ENCODE measurements around the gene TMED10.

The TMED10 gene

DNA sequence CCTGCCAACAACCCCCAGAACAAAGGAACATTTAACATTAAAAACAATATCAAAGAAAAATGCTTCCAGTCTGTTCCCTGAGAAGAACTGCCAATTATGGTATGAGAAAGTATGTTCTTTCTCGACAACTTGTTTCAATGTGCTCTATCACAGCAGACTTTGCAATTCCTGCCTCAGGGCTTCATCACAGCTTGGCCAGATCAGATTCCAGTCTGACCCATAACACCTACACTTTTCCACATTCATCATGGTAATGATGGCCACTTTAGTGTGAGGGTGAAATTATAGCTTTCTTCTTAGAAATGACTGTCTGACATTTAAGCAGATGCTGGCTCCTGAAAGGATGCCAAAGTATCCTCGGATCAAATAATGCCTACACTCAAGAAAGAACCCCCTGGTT lies 66.5 kb downstream of the TMED10 start:
- Histone ChIP-seq H3K4me3 (ENCODE audit: low read depth, low read length) (no peak overlapping the region), H3K36me3 (ENCODE audit: control insufficient read depth, insufficient read depth, low read length) (peaks cover 88% of the 10 kb centered on the region), H3K27ac (ENCODE audit: low read depth, low read length) (no peak overlapping the region), H3K9me3 (ENCODE audit: control insufficient read depth, insufficient read depth, low read depth, low read length) (no peaks in the 10 kb centered on the region), H3K27me3 (ENCODE audit: control insufficient read depth, insufficient read depth, low read length) (no peaks in the 10 kb centered on the region), H3K4me1 (ENCODE audit: control insufficient read depth, insufficient read depth, low read length) (no peaks in the 10 kb centered on the region), H3K9ac (ENCODE audit: low read length) (no peak overlapping the region)

DNA sequence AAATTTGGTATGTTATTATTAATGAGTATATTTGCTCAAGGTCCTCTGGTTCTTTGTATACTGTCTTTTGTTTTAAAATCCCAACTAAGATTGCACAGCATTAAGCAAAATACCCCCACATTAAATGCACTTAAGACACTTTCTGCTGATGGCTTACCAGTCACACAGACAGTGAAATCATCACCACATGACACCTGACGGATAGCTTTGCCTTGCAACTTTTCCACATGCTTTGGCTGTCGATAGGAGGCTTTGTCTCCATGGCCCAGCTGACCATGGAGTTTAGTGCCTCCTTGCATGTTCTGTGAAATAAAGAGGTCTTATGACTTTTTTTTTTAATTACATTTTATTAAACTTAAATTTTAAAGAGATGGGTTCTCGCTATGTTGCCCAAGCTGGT lies 69.2 kb downstream of the TMED10 start:
- Histone ChIP-seq H3K4me3 (ENCODE audit: low read depth, low read length) (no peak overlapping the region), H3K9ac (ENCODE audit: low read length) (no peak overlapping the region), H3K27me3 (ENCODE audit: control insufficient read depth, insufficient read depth, low read length) (no peaks in the 10 kb centered on the region), H3K9me3 (ENCODE audit: control insufficient read depth, insufficient read depth, low read depth, low read length) (no peaks in the 10 kb centered on the region), H3K4me1 (ENCODE audit: control insufficient read depth, insufficient read depth, low read length) (no peaks in the 10 kb centered on the region), H3K27ac (ENCODE audit: low read depth, low read length) (no peak overlapping the region), H3K36me3 (ENCODE audit: control insufficient read depth, insufficient read depth, low read length) (peaks cover 77% of the 10 kb centered on the region)

DNA sequence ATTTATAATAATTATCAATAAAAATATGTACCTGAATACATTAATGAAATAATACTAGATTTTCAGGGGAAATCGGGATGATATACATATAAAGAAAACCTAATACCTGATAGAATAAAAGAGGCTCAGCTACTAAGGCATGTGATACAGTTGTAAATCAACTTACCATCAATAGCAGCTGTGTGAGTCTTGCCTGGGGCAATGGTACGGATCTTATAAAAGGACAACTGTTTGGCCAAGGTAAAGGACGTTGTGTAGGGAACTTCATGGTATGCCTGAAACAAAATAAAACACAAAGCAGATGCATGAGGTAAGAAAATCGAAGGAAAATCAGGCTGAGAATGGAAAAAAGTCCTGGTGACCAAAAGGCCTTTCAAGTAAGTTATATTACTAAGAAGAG lies 74.9 kb downstream of the TMED10 start:
- no peaks in the 10 kb centered on the region for H3K9me3 ChIP-seq (ENCODE audit: control insufficient read depth, insufficient read depth, low read depth, low read length)
- H3K36me3 ChIP-seq (ENCODE audit: control insufficient read depth, insufficient read depth, low read length), result peaks cover 76% of the 10 kb centered on the region
- H3K27me3 ChIP-seq (ENCODE audit: control insufficient read depth, insufficient read depth, low read length), result no peaks in the 10 kb centered on the region
- no peak overlapping the region for H3K4me3 ChIP-seq (ENCODE audit: low read depth, low read length)
- H3K27ac ChIP-seq (ENCODE audit: low read depth, low read length), result no peak overlapping the region
- no peak overlapping the region for H3K9ac ChIP-seq (ENCODE audit: low read length)
- no peaks in the 10 kb centered on the region for H3K4me1 ChIP-seq (ENCODE audit: control insufficient read depth, insufficient read depth, low read length)

DNA sequence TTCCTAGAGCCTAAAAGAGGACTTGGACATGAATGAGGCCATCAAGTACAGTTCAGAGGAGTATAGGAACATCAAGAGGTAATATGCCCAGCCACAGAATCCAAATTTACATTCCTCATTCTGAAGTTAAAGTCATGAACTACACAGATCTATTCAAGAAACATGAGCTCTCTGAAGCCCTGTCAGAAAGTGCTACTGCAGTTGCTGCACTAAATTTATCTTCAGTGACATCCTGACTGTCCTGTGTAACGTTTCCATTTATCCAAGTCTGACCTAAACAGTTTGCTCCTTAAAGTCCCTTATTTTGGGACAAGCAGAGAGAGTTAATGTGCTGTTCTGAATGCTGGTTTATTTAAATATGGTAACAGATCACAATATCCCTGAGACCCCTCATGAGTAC lies 77.7 kb downstream of the TMED10 start:
- H3K9me3 ChIP-seq (ENCODE audit: control insufficient read depth, insufficient read depth, low read depth, low read length), result no peaks in the 10 kb centered on the region
- no peaks in the 10 kb centered on the region for H3K4me1 ChIP-seq (ENCODE audit: control insufficient read depth, insufficient read depth, low read length)
- H3K36me3 ChIP-seq (ENCODE audit: control insufficient read depth, insufficient read depth, low read length), result peaks cover 83% of the 10 kb centered on the region
- no peaks in the 10 kb centered on the region for H3K27me3 ChIP-seq (ENCODE audit: control insufficient read depth, insufficient read depth, low read length)
- H3K9ac ChIP-seq (ENCODE audit: low read length), result no peak overlapping the region
- no peak overlapping the region for H3K4me3 ChIP-seq (ENCODE audit: low read depth, low read length)
- H3K27ac ChIP-seq (ENCODE audit: low read depth, low read length), result no peak overlapping the region

DNA sequence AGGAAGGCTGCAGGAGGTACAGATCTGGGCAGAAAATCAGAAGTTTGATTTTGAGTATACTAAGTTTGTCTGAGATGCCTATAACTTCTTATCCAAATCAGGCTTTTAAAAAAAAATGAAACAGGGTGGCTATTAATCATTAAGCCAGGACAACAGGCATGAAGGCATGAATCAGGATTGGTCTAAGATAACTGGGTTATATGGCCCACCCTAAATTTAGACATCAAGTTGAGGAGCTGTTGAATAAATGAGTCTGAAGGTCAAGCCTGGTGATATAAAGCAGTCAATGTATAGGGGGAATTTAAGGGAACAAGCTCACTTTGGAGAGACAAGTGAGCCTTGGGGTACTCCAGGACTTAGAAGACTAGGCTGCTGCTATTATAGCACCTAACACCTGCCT lies 78.2 kb downstream of the TMED10 start:
- H3K9ac ChIP-seq (ENCODE audit: low read length), result no peak overlapping the region
- H3K4me3 ChIP-seq (ENCODE audit: low read depth, low read length), result no peak overlapping the region
- H3K4me1 ChIP-seq (ENCODE audit: control insufficient read depth, insufficient read depth, low read length), result no peaks in the 10 kb centered on the region
- H3K27ac ChIP-seq (ENCODE audit: low read depth, low read length), result no peak overlapping the region
- no peaks in the 10 kb centered on the region for H3K9me3 ChIP-seq (ENCODE audit: control insufficient read depth, insufficient read depth, low read depth, low read length)
- H3K27me3 ChIP-seq (ENCODE audit: control insufficient read depth, insufficient read depth, low read length), result no peaks in the 10 kb centered on the region
- H3K36me3 ChIP-seq (ENCODE audit: control insufficient read depth, insufficient read depth, low read length), result peaks cover 80% of the 10 kb centered on the region

DNA sequence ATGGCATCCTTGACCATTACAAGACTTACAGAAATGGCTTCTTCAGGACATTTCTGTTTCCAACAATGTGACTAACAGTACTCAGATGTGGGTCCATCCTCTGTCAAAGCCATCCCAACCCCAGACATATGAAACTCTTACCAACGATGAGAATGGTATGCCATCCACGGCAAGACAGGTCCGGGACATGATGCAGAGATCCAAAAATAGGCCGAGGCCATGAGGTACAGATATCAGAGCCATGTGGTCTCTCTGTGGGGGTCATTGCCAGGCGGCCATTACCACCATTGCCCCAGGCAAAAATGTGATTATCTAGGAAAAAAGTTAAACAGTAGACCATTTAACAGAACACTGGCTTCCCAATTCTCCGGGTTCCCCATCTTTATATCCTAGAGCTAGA lies 79.5 kb downstream of the TMED10 start:
- Histone ChIP-seq H3K4me3 (ENCODE audit: low read depth, low read length) (no peak overlapping the region), H3K9ac (ENCODE audit: low read length) (no peak overlapping the region), H3K4me1 (ENCODE audit: control insufficient read depth, insufficient read depth, low read length) (peaks cover 4% of the 10 kb centered on the region; the same call in 1 of the 2 replicates), H3K9me3 (ENCODE audit: control insufficient read depth, insufficient read depth, low read depth, low read length) (no peaks in the 10 kb centered on the region), H3K27ac (ENCODE audit: low read depth, low read length) (no peak overlapping the region), H3K36me3 (ENCODE audit: control insufficient read depth, insufficient read depth, low read length) (peaks cover 73% of the 10 kb centered on the region), H3K27me3 (ENCODE audit: control insufficient read depth, insufficient read depth, low read length) (no peaks in the 10 kb centered on the region)

DNA sequence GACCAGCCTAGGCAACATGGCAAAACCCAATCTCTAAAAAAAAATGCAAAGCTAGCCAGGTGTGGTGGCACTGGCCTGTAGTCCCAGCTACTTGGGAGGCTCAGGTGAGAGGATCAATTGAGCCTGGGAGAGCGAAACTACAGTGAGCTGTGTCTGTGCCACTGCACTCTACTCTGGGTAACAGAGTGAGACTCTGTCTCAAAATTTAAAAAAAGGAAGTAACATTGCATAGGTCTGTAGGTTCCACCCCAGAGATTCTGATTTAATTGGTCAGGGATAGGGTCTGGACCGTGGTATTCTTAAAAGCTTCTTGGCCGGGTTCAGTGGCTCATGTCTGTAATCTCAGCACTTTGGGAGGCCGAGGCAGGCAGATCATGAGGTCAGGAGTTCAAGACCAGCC lies 80.7 kb downstream of the TMED10 start:
- H3K4me1 ChIP-seq (ENCODE audit: control insufficient read depth, insufficient read depth, low read length), result peaks cover 4% of the 10 kb centered on the region; the same call in 1 of the 2 replicates
- no peak overlapping the region for H3K27ac ChIP-seq (ENCODE audit: low read depth, low read length)
- peaks cover 71% of the 10 kb centered on the region for H3K36me3 ChIP-seq (ENCODE audit: control insufficient read depth, insufficient read depth, low read length)
- no peaks in the 10 kb centered on the region for H3K27me3 ChIP-seq (ENCODE audit: control insufficient read depth, insufficient read depth, low read length)
- H3K9me3 ChIP-seq (ENCODE audit: control insufficient read depth, insufficient read depth, low read depth, low read length), result no peaks in the 10 kb centered on the region
- no peak overlapping the region for H3K4me3 ChIP-seq (ENCODE audit: low read depth, low read length)
- no peak overlapping the region for H3K9ac ChIP-seq (ENCODE audit: low read length)

DNA sequence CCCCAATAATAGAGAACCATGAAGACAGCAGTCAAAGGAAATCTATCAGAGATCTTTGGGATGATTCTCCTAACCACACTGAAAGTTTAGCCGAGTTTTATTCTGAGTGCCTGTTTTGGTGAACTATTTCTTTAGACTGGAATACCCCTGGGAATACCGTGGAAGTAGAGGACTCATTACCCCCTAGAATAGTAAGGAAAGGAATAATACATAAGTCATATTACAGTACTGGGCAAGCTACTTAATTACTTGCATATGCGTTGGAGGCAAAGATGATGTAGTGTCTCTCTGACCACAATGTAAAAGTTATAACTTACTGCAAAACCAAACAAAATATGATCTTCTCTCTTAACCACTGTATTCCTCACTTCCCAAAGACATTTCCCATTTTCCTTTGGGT lies 81.5 kb downstream of the TMED10 start:
- no peaks in the 10 kb centered on the region for H3K9me3 ChIP-seq (ENCODE audit: control insufficient read depth, insufficient read depth, low read depth, low read length)
- H3K27me3 ChIP-seq (ENCODE audit: control insufficient read depth, insufficient read depth, low read length), result no peaks in the 10 kb centered on the region
- no peak overlapping the region for H3K4me3 ChIP-seq (ENCODE audit: low read depth, low read length)
- peaks cover 70% of the 10 kb centered on the region for H3K36me3 ChIP-seq (ENCODE audit: control insufficient read depth, insufficient read depth, low read length)
- no peak overlapping the region for H3K9ac ChIP-seq (ENCODE audit: low read length)
- no peak overlapping the region for H3K27ac ChIP-seq (ENCODE audit: low read depth, low read length)
- H3K4me1 ChIP-seq (ENCODE audit: control insufficient read depth, insufficient read depth, low read length), result peaks cover 4% of the 10 kb centered on the region; the same call in 1 of the 2 replicates

DNA sequence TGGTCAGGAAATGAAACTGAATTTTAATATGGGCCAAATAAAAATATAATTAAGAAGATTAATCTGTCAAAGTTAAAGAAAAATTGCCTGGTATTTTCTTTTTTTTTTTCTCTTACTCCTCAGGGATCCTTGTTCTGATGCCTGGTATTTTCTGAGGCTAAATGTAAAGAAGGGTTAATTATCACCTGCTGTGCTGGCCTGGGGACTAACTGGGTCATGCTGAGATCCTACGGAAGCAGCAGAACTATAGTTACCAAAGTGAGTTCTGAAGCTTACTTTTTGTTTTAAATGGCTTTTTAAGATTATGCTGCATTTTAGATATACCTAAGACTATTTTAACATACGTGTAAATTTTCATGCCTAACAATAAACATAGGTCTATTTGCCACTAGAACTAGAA lies 83.7 kb downstream of the TMED10 start:
- no peaks in the 10 kb centered on the region for H3K27me3 ChIP-seq (ENCODE audit: control insufficient read depth, insufficient read depth, low read length)
- H3K4me1 ChIP-seq (ENCODE audit: control insufficient read depth, insufficient read depth, low read length), result peaks cover 4% of the 10 kb centered on the region; the same call in 1 of the 2 replicates
- H3K36me3 ChIP-seq (ENCODE audit: control insufficient read depth, insufficient read depth, low read length), result peaks cover 64% of the 10 kb centered on the region
- no peak overlapping the region for H3K27ac ChIP-seq (ENCODE audit: low read depth, low read length)
- no peaks in the 10 kb centered on the region for H3K9me3 ChIP-seq (ENCODE audit: control insufficient read depth, insufficient read depth, low read depth, low read length)
- H3K4me3 ChIP-seq (ENCODE audit: low read depth, low read length), result no peak overlapping the region
- no peak overlapping the region for H3K9ac ChIP-seq (ENCODE audit: low read length)

DNA sequence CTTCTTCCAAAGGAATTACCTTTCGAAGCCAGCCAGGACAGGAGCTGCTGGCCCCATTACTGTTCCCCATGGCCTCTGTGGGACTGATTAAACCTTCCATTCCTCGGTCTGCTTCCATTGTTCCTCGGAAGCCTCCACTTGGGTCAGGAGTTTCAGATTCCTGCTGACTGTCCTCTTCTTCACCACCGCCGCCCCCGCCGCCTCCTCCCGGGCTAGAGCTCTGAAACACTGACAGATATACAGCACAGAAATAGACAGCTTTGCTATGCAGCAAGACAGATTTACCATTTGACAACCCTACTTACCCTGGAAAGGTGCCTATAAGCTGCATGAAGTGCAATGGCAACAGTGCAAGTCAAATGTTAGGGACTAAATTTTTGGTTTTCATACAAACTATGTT lies 85.2 kb downstream of the TMED10 start:
- no peak overlapping the region for H3K4me3 ChIP-seq (ENCODE audit: low read depth, low read length)
- peaks cover 64% of the 10 kb centered on the region for H3K36me3 ChIP-seq (ENCODE audit: control insufficient read depth, insufficient read depth, low read length)
- no peak overlapping the region for H3K27ac ChIP-seq (ENCODE audit: low read depth, low read length)
- H3K27me3 ChIP-seq (ENCODE audit: control insufficient read depth, insufficient read depth, low read length), result no peaks in the 10 kb centered on the region
- H3K9ac ChIP-seq (ENCODE audit: low read length), result no peak overlapping the region
- no peaks in the 10 kb centered on the region for H3K9me3 ChIP-seq (ENCODE audit: control insufficient read depth, insufficient read depth, low read depth, low read length)
- H3K4me1 ChIP-seq (ENCODE audit: control insufficient read depth, insufficient read depth, low read length), result peaks cover 4% of the 10 kb centered on the region; the same call in 1 of the 2 replicates

DNA sequence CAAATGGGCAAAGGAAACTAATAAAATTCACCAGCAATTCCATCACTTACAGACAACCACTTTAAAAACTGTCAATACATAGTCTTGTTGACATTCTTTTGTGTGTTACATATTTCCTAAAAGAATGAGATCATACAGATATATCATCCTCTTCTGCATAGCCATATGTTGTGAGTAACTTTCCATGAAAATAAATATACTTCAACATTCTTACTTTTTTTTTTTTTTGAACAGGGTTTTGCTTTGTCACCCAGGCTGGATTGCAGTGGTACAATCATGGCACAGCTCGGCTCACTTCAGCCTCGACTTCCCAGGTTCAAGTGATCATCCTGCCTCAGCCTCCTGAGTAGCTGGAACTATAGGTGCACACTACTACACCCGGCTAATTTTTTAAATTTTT lies 86.1 kb downstream of the TMED10 start:
- Histone ChIP-seq H3K27ac (ENCODE audit: low read depth, low read length) (no peak overlapping the region), H3K36me3 (ENCODE audit: control insufficient read depth, insufficient read depth, low read length) (peaks cover 64% of the 10 kb centered on the region), H3K9ac (ENCODE audit: low read length) (no peak overlapping the region), H3K4me3 (ENCODE audit: low read depth, low read length) (no peak overlapping the region), H3K4me1 (ENCODE audit: control insufficient read depth, insufficient read depth, low read length) (peaks cover 4% of the 10 kb centered on the region; the same call in 1 of the 2 replicates), H3K9me3 (ENCODE audit: control insufficient read depth, insufficient read depth, low read depth, low read length) (no peaks in the 10 kb centered on the region), H3K27me3 (ENCODE audit: control insufficient read depth, insufficient read depth, low read length) (no peaks in the 10 kb centered on the region)

Measured in HUES6 (cell line).